Stomach (tissue), 9 donors: ENCODE measurements around the gene PLEKHG5. TPM values are rescaled to one million over a fixed set of nuclear protein-coding genes. Genes with fewer than 3 reads are reported as not detected.

ENCODE experiments used
- DNase-seq, 2 donors: peaks; one replicate each; pipeline versions ENCODE4 v3.0.0 to v3.0.0-alpha.2; 2013 to 2019
- H3K27ac ChIP-seq, 5 donors: fragments of 200-600 bp in 4 of 5; sonication (generic) in 4 of 5; one replicate each; pipeline ENCODE4 v1.5.1; 2013 to 2019; ENCODE audit warnings: mild to moderate bottlenecking in 1 of 5, moderate library complexity in 1 of 5
- H3K27me3 ChIP-seq, 3 donors: fragments of 200-600 bp; sonication (generic); one replicate each; pipeline ENCODE4 v1.5.1; 2017 to 2019; ENCODE audit warnings: mixed run types in 1 of 3
- H3K36me3 ChIP-seq, 4 donors: fragments of 200-600 bp; sonication (generic); 1 replicate in 3 of 4; 2 replicates in 1 of 4; pipeline ENCODE4 v1.5.1; 2016 to 2019
- H3K4me1 ChIP-seq, 4 donors: fragments of 200-600 bp; sonication (generic); one replicate each; pipeline ENCODE4 v1.5.1; 2016 to 2019
- H3K4me3 ChIP-seq, 4 donors: fragments of 200-600 bp; sonication (generic) in 3 of 4; one replicate each; pipeline ENCODE4 v1.5.1; 2016 to 2019; ENCODE audit warnings: mild to moderate bottlenecking in 1 of 4
- H3K9me3 ChIP-seq, 4 donors: fragments of 200-600 bp; sonication (generic); one replicate each; pipeline ENCODE4 v1.5.1; 2016 to 2019
- CTCF ChIP-seq, 7 experiments: fragments of 450-650 bp in 4 of 7; fragments of 200-600 bp in 3 of 7; sonication (generic) in 3 of 7; IDR thresholded peaks; one replicate each; pipeline ENCODE4 v1.5.1; 2016 to 2019; ENCODE audit warnings: antibody characterized with exemption in 7 of 7, control low read depth in 2 of 7, mild to moderate bottlenecking in 1 of 7
- EP300 ChIP-seq: sonication (generic); formaldehyde crosslinking; IDR thresholded peaks from one replicate; pipeline ENCODE4 v1.6.1; 2017; ENCODE audit warnings: antibody characterized with exemption
- POLR2A ChIP-seq, 4 donors: fragments of 450-650 bp; IDR thresholded peaks; one replicate each; pipeline ENCODE4 v1.6.1; 2016; ENCODE audit warnings: antibody characterized with exemption in 4 of 4, control low read depth in 2 of 4, mild to moderate bottlenecking in 1 of 4, moderate library complexity in 1 of 4
- POLR2AphosphoS5 ChIP-seq, 3 donors: sonication (generic); formaldehyde crosslinking; IDR thresholded peaks; one replicate each; pipeline ENCODE4 v1.6.1; 2016; ENCODE audit warnings: antibody characterized with exemption in 3 of 3
- WGBS, 5 donors: extraction: QIAGEN DNeasy Blood & Tissue Kit in 3 of 5; methylation state at CpG; one replicate each; pipeline versions ENCODE4 v1.1.5 to v1.1.7; 2013 to 2018; 5-methylcytosine and 5-hydroxymethylcytosine counted together
- intact Hi-C: fragments of 100-400 bp; cut with DNase I; formaldehyde crosslinking; loops from one replicate; pipeline ENCODE4 v1.15.1; 2023; ENCODE audit warnings: low total_unique reads
- polyA plus RNA-seq, 3 donors: library from polyadenylated mRNA; stranded (reverse); fragments of 200-250 nt; gene quantifications; one replicate each; pipeline ENCODE4 v1.2.3, GENCODE V29; 2013
- total RNA-seq, 5 donors: library from RNA; depleted of rRNA; stranded (reverse); fragments of >200 nt; gene quantifications; one replicate each; pipeline versions ENCODE4 v1.1.0 to v1.2.3, GENCODE V29; 2014 to 2016
- donor health status: healthy with polysubstance abuse.
- donor health status: Bipolar disorder and iron deficiency.
- donor health status: healthy.

PLEKHG5 gene
- total and polyA plus RNA-seq, 8 donors, result 1.4 to 58.8 (median 7.4) TPM

- no peaks in the 10 kb centered on the region for H3K9me3 ChIP-seq
- TF ChIP-seq POLR2A (IDR thresholded peaks at IDR 0.05) (no peak), EP300 (no peak), CTCF (IDR thresholded peaks at IDR 0.05) (no peak), POLR2AphosphoS5 (IDR thresholded peaks at IDR 0.05) (no peak)
- WGBS, 5 donors, result 78 to 89% (median 82%) methylated on average over 48 to 67 of the region's 67 CpGs
- peaks cover 0 to 21% (median 7%) of the 10 kb centered on the region in 3 donors for H3K27me3 ChIP-seq
- intact Hi-C loops, result no loop called here
- peaks cover 0 to 14% (median 10%) of the 10 kb centered on the region in 4 donors for H3K4me1 ChIP-seq
- no peak for DNase-seq
- peak overlapping the region in 2 of 5 donors; percentile 87 for H3K27ac ChIP-seq
- H3K36me3 ChIP-seq, result peaks cover 3 to 54% (median 47%) of the 10 kb centered on the region in 4 donors
- peak overlapping the region; percentile 27 to 49 (median 30) for H3K4me3 ChIP-seq
Observed at GRCh38 chr1:6470132-6471085, 21.1 kb downstream of the PLEKHG5 start.

GRCh38 chr1:6468729-6469461 lies 22.6 kb downstream of the PLEKHG5 start:
- no peak for TF ChIP-seq CTCF (IDR thresholded peaks at IDR 0.05)
- no peak for TF ChIP-seq EP300
- TF ChIP-seq POLR2AphosphoS5 (IDR thresholded peaks at IDR 0.05), result no peak
- no peak for TF ChIP-seq POLR2A (IDR thresholded peaks at IDR 0.05)
- H3K36me3 ChIP-seq, result peaks cover 3 to 54% (median 44%) of the 10 kb centered on the region in 4 donors
- H3K4me3 ChIP-seq, result no peak overlapping the region
- H3K4me1 ChIP-seq, result peaks cover 0 to 18% (median 11%) of the 10 kb centered on the region in 4 donors
- no peak for DNase-seq
- H3K27ac ChIP-seq, result no peak overlapping the region
- H3K27me3 ChIP-seq, result peaks cover 0 to 34% (median 11%) of the 10 kb centered on the region in 3 donors
- H3K9me3 ChIP-seq, result no peaks in the 10 kb centered on the region
- intact Hi-C loops, result no loop called here
- WGBS, 5 donors, result 90 to 98% (median 92%) methylated on average over 13 of the region's 13 CpGs

GRCh38 chr1:6467744-6468688 lies 23.5 kb downstream of the PLEKHG5 start:
- intact Hi-C loops, result no loop called here
- H3K9me3 ChIP-seq, result no peaks in the 10 kb centered on the region
- peaks cover 3 to 55% (median 42%) of the 10 kb centered on the region in 4 donors for H3K36me3 ChIP-seq
- H3K27me3 ChIP-seq, result peaks cover 0 to 35% (median 11%) of the 10 kb centered on the region in 3 donors
- DNase-seq, result no peak
- 90 to 95% (median 92%) methylated on average over 20 to 30 of the region's 30 CpGs for WGBS, 5 donors
- H3K4me3 ChIP-seq, result no peak overlapping the region
- H3K27ac ChIP-seq, result no peak overlapping the region
- TF ChIP-seq EP300 (no peak), POLR2A (IDR thresholded peaks at IDR 0.05) (no peak), CTCF (IDR thresholded peaks at IDR 0.05) (no peak), POLR2AphosphoS5 (IDR thresholded peaks at IDR 0.05) (no peak)
- H3K4me1 ChIP-seq, result peaks cover 0 to 18% (median 11%) of the 10 kb centered on the region in 4 donors
